ENCODE measurements around the gene PATL1. TPM values are rescaled to one million over a fixed set of nuclear protein-coding genes. Genes with fewer than 3 reads are reported as not detected.

The PATL1 gene
- total RNA-seq, 1 donor from 2014 or later, result 36.1 TPM

GRCh38 chr11:59616396-59616982 is 52.3 kb downstream of the PATL1 start:
- H3K4me3 Mint-ChIP-seq (ENCODE audit: unreplicated experiment), result peak overlapping the region; percentile 81

GRCh38 chr11:59615637-59616395 is 53.0 kb downstream of the PATL1 start, which contains the start of gene OSBP:
Gene OSBP, minus strand, starts transcription at chr11:59615774. Its CDS starts 110 bp downstream, at chr11:59615664.
- Mint-ChIP-seq H3K27ac (ENCODE audit: unreplicated experiment) (peak within 1 kb of the TSS; percentile 93), H3K9me3 (ENCODE audit: unreplicated experiment) (no peaks in the 10 kb centered on the region), H3K4me3 (ENCODE audit: unreplicated experiment) (peak within 1 kb of the TSS; percentile 97), H3K4me1 (ENCODE audit: unreplicated experiment) (peaks cover 39% of the 10 kb centered on the region), H3K27me3 (ENCODE audit: unreplicated experiment) (peaks cover 10% of the 10 kb centered on the region), H3K36me3 (ENCODE audit: low read depth, unreplicated experiment) (peaks cover 7% of the 10 kb centered on the region)
- TF ChIP-seq CTCF (IDR thresholded peaks at IDR 0.05; ENCODE audit: unreplicated experiment), result no peak
- DNase-seq (ENCODE audit: low spot score), result peak; percentile 93

More at GRCh38 chr11:59616396-59616982, 52.3 kb downstream of the PATL1 start:
- peak overlapping the region; percentile 74 for H3K27ac Mint-ChIP-seq (ENCODE audit: unreplicated experiment)
- no peak for DNase-seq (ENCODE audit: low spot score)
- peaks cover 7% of the 10 kb centered on the region for H3K36me3 Mint-ChIP-seq (ENCODE audit: low read depth, unreplicated experiment)
- H3K27me3 Mint-ChIP-seq (ENCODE audit: unreplicated experiment), result peaks cover 10% of the 10 kb centered on the region
- no peak for TF ChIP-seq CTCF (IDR thresholded peaks at IDR 0.05; ENCODE audit: unreplicated experiment)
- no peaks in the 10 kb centered on the region for H3K9me3 Mint-ChIP-seq (ENCODE audit: unreplicated experiment)
- peaks cover 39% of the 10 kb centered on the region for H3K4me1 Mint-ChIP-seq (ENCODE audit: unreplicated experiment)

- Mint-ChIP-seq H3K4me3 (ENCODE audit: unreplicated experiment) (peak overlapping the region; percentile 97), H3K9me3 (ENCODE audit: unreplicated experiment) (no peaks in the 10 kb centered on the region), H3K27ac (ENCODE audit: unreplicated experiment) (peak overlapping the region; percentile 93), H3K27me3 (ENCODE audit: unreplicated experiment) (peaks cover 10% of the 10 kb centered on the region), H3K36me3 (ENCODE audit: low read depth, unreplicated experiment) (peaks cover 8% of the 10 kb centered on the region), H3K4me1 (ENCODE audit: unreplicated experiment) (peaks cover 34% of the 10 kb centered on the region)
- no peak for TF ChIP-seq CTCF (IDR thresholded peaks at IDR 0.05; ENCODE audit: unreplicated experiment)
- DNase-seq (ENCODE audit: low spot score), result no peak
Measured at GRCh38 chr11:59615120-59615636, 53.7 kb downstream of the PATL1 start.

- Mint-ChIP-seq H3K27me3 (ENCODE audit: unreplicated experiment) (peaks cover 10% of the 10 kb centered on the region), H3K4me1 (ENCODE audit: unreplicated experiment) (peaks cover 33% of the 10 kb centered on the region), H3K4me3 (ENCODE audit: unreplicated experiment) (peak overlapping the region; percentile 97), H3K36me3 (ENCODE audit: low read depth, unreplicated experiment) (peaks cover 14% of the 10 kb centered on the region), H3K27ac (ENCODE audit: unreplicated experiment) (peak overlapping the region; percentile 93), H3K9me3 (ENCODE audit: unreplicated experiment) (no peaks in the 10 kb centered on the region)
- no peak for TF ChIP-seq CTCF (IDR thresholded peaks at IDR 0.05; ENCODE audit: unreplicated experiment)
- DNase-seq (ENCODE audit: low spot score), result no peak
Measured at GRCh38 chr11:59614277-59615119, 54.3 kb downstream of the PATL1 start.
